Pancreas (tissue), 10 donors: Measurements from ENCODE around the gene C2orf92. TPM values are rescaled to one million over a fixed set of nuclear protein-coding genes. Genes with fewer than 3 reads are reported as not detected.

ENCODE experiments used
- ATAC-seq, 4 donors: fragments of 200-7000 bp; cut with Tn5 transposase; one replicate each; pipeline versions ENCODE4 v1.8.0 to v1.9.1; 2020; ENCODE audit warnings: mild to moderate bottlenecking in 4 of 4, moderate library complexity in 4 of 4
- DNase-seq, 6 donors: peaks; one replicate each; pipeline ENCODE4 v3.0.0-alpha.2; 2020
- FAIRE-seq: peaks from 2 replicates; lab custom pipeline; 2012; peaks lifted over from hg19 to GRCh38; lab: Jason Lieb, UNC
- H3K27ac ChIP-seq, 4 donors: fragments of 200-600 bp; sonication (generic); 1 replicate in 3 of 4; 2 replicates in 1 of 4; pipeline versions ENCODE4 v1.5.0 to v1.8.0; 2020
- H3K27me3 ChIP-seq, 4 donors: fragments of 200-600 bp; one replicate each; pipeline ENCODE4 v1.8.0; 2021
- H3K36me3 ChIP-seq, 3 donors: fragments of 200-600 bp; sonication (generic) in 1 of 3; one replicate each; pipeline versions ENCODE4 v1.5.0 to v1.8.0; 2020 to 2021
- H3K4me1 ChIP-seq, 3 donors: fragments of 200-600 bp; one replicate each; pipeline ENCODE4 v1.8.0; 2021
- H3K4me3 ChIP-seq, 4 donors: fragments of 200-600 bp; sonication (generic) in 2 of 4; one replicate each; pipeline versions ENCODE4 v1.5.0 to v1.8.0; 2020 to 2021
- H3K9me3 ChIP-seq, 4 donors: fragments of 200-600 bp; one replicate each; pipeline ENCODE4 v1.8.0; 2021
- CTCF ChIP-seq, 4 donors: fragments of 200-600 bp; sonication (generic) in 3 of 4; IDR thresholded peaks; one replicate each; pipeline versions ENCODE4 v1.5.0 to v1.8.0; 2021; ENCODE audit warnings: antibody characterized with exemption in 4 of 4
- WGBS, 2 donors: extraction: QIAGEN DNeasy Blood & Tissue Kit; methylation state at CpG; one replicate each; pipeline ENCODE4 v1.1.7; 2013; 5-methylcytosine and 5-hydroxymethylcytosine counted together
- intact Hi-C, 3 donors: fragments of 100-400 bp; cut with DNase I; formaldehyde crosslinking; loops; one replicate each; pipeline versions ENCODE4 v1.11.1 to v1.14.2; 2022
- polyA plus RNA-seq, 2 donors: library from polyadenylated mRNA; stranded (reverse); fragments of 200-250 nt; gene quantifications; one replicate each; pipeline ENCODE4 v1.2.3, GENCODE V29; 2013
- total RNA-seq, 6 donors: library from RNA; stranded (reverse); fragmentation: NEBNext Ultra II Directional in 4 of 6; extraction: Animal tissue kit (Norgen Biotek cat#: 25700) in 4 of 6; gene quantifications; one replicate each; pipeline versions ENCODE4 v1.2.1 to v1.2.4, GENCODE V29; 2021 to 2023
- donor health status: healthy with polysubstance abuse.
- donor health status: DM: no; HTN: no; CAD: no; lungs with moderate emphysema.
- donor health status: DM: no; HTN: no; CAD: no.
- donor health status: control.
- donor health status: control.
- donor health status: Bipolar disorder and iron deficiency.
- donor health status: DM: yes; HTN: yes; CAD: no.
- donor health status: DM: no; HTN: no; CAD: no.
- donor health status: DM: no; HTN: no; CAD: no.
- donor health status: DM: yes; HTN: yes; CAD: no.

The C2orf92 gene
- total and polyA plus RNA-seq, 8 donors: 4.1 to 42.6 (median 7.9) TPM

GRCh38 chr2:97724946-97725688 lies 55.6 kb downstream of the C2orf92 start:
- no peak overlapping the region for H3K27ac ChIP-seq
- FAIRE-seq: no peak
- H3K4me1 ChIP-seq: no peaks in the 10 kb centered on the region
- no peaks in the 10 kb centered on the region for H3K9me3 ChIP-seq
- TF ChIP-seq CTCF (IDR thresholded peaks at IDR 0.05): no peak
- 85 to 91% methylated on average over 31 of the region's 31 CpGs for WGBS, 2 donors
- no peaks in the 10 kb centered on the region for H3K36me3 ChIP-seq
- no peaks in the 10 kb centered on the region for H3K27me3 ChIP-seq
- intact Hi-C loops: no loop called here
- peak in 1 of 6 donors; percentile 38 for DNase-seq
- no peak overlapping the region for H3K4me3 ChIP-seq
- ATAC-seq: no peak

GRCh38 chr2:97726261-97727064 lies 57.0 kb downstream of the C2orf92 start:
- no peak for DNase-seq
- WGBS, 2 donors: 45 to 67% methylated on average over 4 of the region's 4 CpGs
- TF ChIP-seq CTCF (IDR thresholded peaks at IDR 0.05): no peak

GRCh38 chr2:97727296-97727695 lies 57.8 kb downstream of the C2orf92 start:
- no peak for DNase-seq
- FAIRE-seq: no peak
- TF ChIP-seq CTCF (IDR thresholded peaks at IDR 0.05): no peak
- no peak for ATAC-seq
- Histone ChIP-seq H3K9me3 (no peaks in the 10 kb centered on the region), H3K27ac (no peak overlapping the region), H3K4me1 (no peaks in the 10 kb centered on the region), H3K4me3 (no peak overlapping the region), H3K27me3 (no peaks in the 10 kb centered on the region), H3K36me3 (no peaks in the 10 kb centered on the region)
- intact Hi-C loops: no loop called here
- 83 to 89% methylated on average over 7 of the region's 7 CpGs for WGBS, 2 donors

More at GRCh38 chr2:97726261-97727064, 57.0 kb downstream of the C2orf92 start:
- intact Hi-C loops: no loop called here
- no peak overlapping the region for H3K4me3 ChIP-seq
- H3K27ac ChIP-seq: no peak overlapping the region
- no peaks in the 10 kb centered on the region for H3K27me3 ChIP-seq
- FAIRE-seq: no peak
- ATAC-seq: no peak
- H3K4me1 ChIP-seq: no peaks in the 10 kb centered on the region
- no peaks in the 10 kb centered on the region for H3K36me3 ChIP-seq
- H3K9me3 ChIP-seq: no peaks in the 10 kb centered on the region

- TF ChIP-seq CTCF (IDR thresholded peaks at IDR 0.05): no peak
- H3K36me3 ChIP-seq: no peaks in the 10 kb centered on the region
- no peak overlapping the region for H3K4me3 ChIP-seq
- H3K4me1 ChIP-seq: no peaks in the 10 kb centered on the region
- 69 to 72% methylated on average over 12 of the region's 12 CpGs for WGBS, 2 donors
- intact Hi-C loops: no loop called here
- no peak for DNase-seq
- no peaks in the 10 kb centered on the region for H3K9me3 ChIP-seq
- ATAC-seq: no peak
- FAIRE-seq: no peak
- H3K27ac ChIP-seq: no peak overlapping the region
- H3K27me3 ChIP-seq: no peaks in the 10 kb centered on the region
Measured at GRCh38 chr2:97728091-97728731, 58.7 kb downstream of the C2orf92 start.
